ENCODE measurements around the gene PELI1. TPM values are rescaled to one million over a fixed set of nuclear protein-coding genes. Genes with fewer than 3 reads are reported as not detected.

Gene PELI1
- total and polyA plus RNA-seq, 2 of the 8 experiments (the other 6 are each of a cell fraction or from before 2014, with no cell fraction given), result 21.8 to 57.1 TPM

GRCh38 chr2:64133828-64134227 is 10.4 kb downstream of the PELI1 start:
- FAIRE-seq (no peak), DNase-seq (ENCODE audit: low read depth in 1 of 2, low spot score in 2 of 2) (no peak)
- H4K8ac ChIP-seq (ENCODE audit: extremely low read depth, insufficient read depth, low read length), result no peak overlapping the region
- no peak overlapping the region for H2AFZ ChIP-seq (ENCODE audit: low read length)
- no peak overlapping the region for H3K14ac ChIP-seq (ENCODE audit: insufficient read length)
- CTCF ChIA-PET (ENCODE audit: partially characterized antibody), result interaction anchor here (0.9 to 1.2 kb wide), 3 partner anchors 9 to 194 kb away, joined by 3 to 4 read pairs (median 3); no protein-coding TSS in a partner anchor
- H3K27ac ChIP-seq (ENCODE audit: low read depth, low read length), result no peak overlapping the region
- TF ChIP-seq NANOG (IDR thresholded peaks at IDR 0.05; ENCODE audit: insufficient read depth, low read depth, low read length, poor library complexity, severe bottlenecking) (no peak), KDM4A (IDR thresholded peaks at IDR 0.05; ENCODE audit: low read depth, low read length, severe bottlenecking) (no peak), YY1 (IDR thresholded peaks at IDR 0.05; ENCODE audit: low read depth, low read length) (peak; percentile 29; the same call in 1 of the 2 replicates)
- H4K20me1 ChIP-seq (replicated peaks in 1 of 2; ENCODE audit: control insufficient read depth in 1 of 2, insufficient read depth in 2 of 2, low read length in 2 of 2), result peaks cover 3% of the 10 kb centered on the region in 2 experiments
- no peak overlapping the region for H4K5ac ChIP-seq (ENCODE audit: insufficient read length, low read depth, low read length)
- H2AK5ac ChIP-seq (ENCODE audit: low read depth, low read length), result no peak overlapping the region
- peaks cover 0 to 4% (median 0%) of the 10 kb centered on the region in 4 experiments; a peak in 2 of 8 replicates for H3K36me3 ChIP-seq (ENCODE audit: control insufficient read depth in 2 of 4, insufficient read depth in 4 of 4, low read length in 3 of 4)
- H4K91ac ChIP-seq (replicated peaks; ENCODE audit: insufficient read length, low read length), result no peak overlapping the region
- H3K27me3 ChIP-seq (replicated peaks in 1 of 4; ENCODE audit: control insufficient read depth in 3 of 4, extremely low read depth in 1 of 4, insufficient read depth in 3 of 4, low read length in 3 of 4), result peaks cover 0 to 1% (median 0%) of the 10 kb centered on the region in 4 experiments; a peak in 1 of 7 replicates
- no peak overlapping the region for H3K9ac ChIP-seq (replicated peaks in 1 of 4; ENCODE audit: extremely low read depth in 1 of 4, low read depth in 3 of 4, low read length in 3 of 4)
- no peak overlapping the region for H2BK20ac ChIP-seq (ENCODE audit: low read length)
- no peak overlapping the region for H3K4ac ChIP-seq (replicated peaks; ENCODE audit: insufficient read length, low read depth, low read length)
- no peak overlapping the region for H3K4me2 ChIP-seq (ENCODE audit: insufficient read depth in 1 of 2, low read depth in 2 of 2, low read length in 2 of 2)
- H2BK5ac ChIP-seq (ENCODE audit: low read depth, low read length), result no peak overlapping the region
- POLR2A ChIA-PET (ENCODE audit: partially characterized antibody), result interaction anchor here (1.8 to 5.3 kb wide), 2 partner anchors 8 to 12 kb away, joined by 6 to 35 read pairs; no protein-coding TSS in a partner anchor
- peaks cover 3% of the 10 kb centered on the region for H3K79me1 ChIP-seq (ENCODE audit: low read depth, low read length)
- no peak overlapping the region for H2BK15ac ChIP-seq (ENCODE audit: low read length)
- no peak overlapping the region for H3K4me3 ChIP-seq (ENCODE audit: extremely low read depth in 1 of 4, insufficient read depth in 2 of 4, low read depth in 3 of 4, low read length in 4 of 4)
- H3K23me2 ChIP-seq (ENCODE audit: low read depth, low read length), result no peaks in the 10 kb centered on the region
- H3K9me3 ChIP-seq (ENCODE audit: insufficient read depth in 2 of 2, low read depth in 1 of 2, low read length in 1 of 2), result no peaks in the 10 kb centered on the region
- no peak overlapping the region for H3K23ac ChIP-seq (ENCODE audit: insufficient read length)
- H3K18ac ChIP-seq (ENCODE audit: extremely low read depth, low read length), result no peak overlapping the region
- H3K4me1 ChIP-seq (replicated peaks in 1 of 4; ENCODE audit: control insufficient read depth in 3 of 4, insufficient read depth in 4 of 4, low read length in 3 of 4), result peaks cover 0 to 10% (median 0%) of the 10 kb centered on the region in 4 experiments; a peak in 3 of 7 replicates
- H2BK120ac ChIP-seq (replicated peaks; ENCODE audit: low read depth, low read length), result no peak overlapping the region
- peaks cover 6 to 100% of the 10 kb centered on the region in 2 experiments for H3K79me2 ChIP-seq (ENCODE audit: control insufficient read depth in 1 of 2, insufficient read depth in 2 of 2, low read length in 2 of 2)
- H3K56ac ChIP-seq (replicated peaks; ENCODE audit: insufficient read length, low read depth, low read length), result no peak overlapping the region
- H2BK12ac ChIP-seq (ENCODE audit: low read depth, low read length), result no peak overlapping the region
